Upper lobe of right lung (tissue), 1 donor: Measurements from ENCODE around the gene EIF1. TPM values are rescaled to one million over a fixed set of nuclear protein-coding genes. Genes with fewer than 3 reads are reported as not detected.
A peak's percentile ranks its signal among the peaks of the same experiment; 100 is the strongest.

ENCODE experiments used
- ATAC-seq: fragments of 200-7000 bp; cut with Tn5 transposase; one replicate; pipeline ENCODE4 v1.9.1; 2020; ENCODE audit warnings: mild to moderate bottlenecking, moderate library complexity
- DNase-seq: peaks from one replicate; pipeline ENCODE4 v3.0.0-alpha.2; 2020
- H3K27ac ChIP-seq: fragments of 200-600 bp; one replicate; pipeline ENCODE4 v1.8.0; 2022
- H3K27me3 ChIP-seq: fragments of 200-600 bp; one replicate; pipeline ENCODE4 v1.8.0; 2022; ENCODE audit warnings: mild to moderate bottlenecking
- H3K36me3 ChIP-seq: fragments of 200-600 bp; one replicate; pipeline ENCODE4 v1.8.0; 2022
- H3K4me1 ChIP-seq: fragments of 200-600 bp; one replicate; pipeline ENCODE4 v1.8.0; 2022
- H3K4me3 ChIP-seq: fragments of 200-600 bp; one replicate; pipeline ENCODE4 v1.8.0; 2022; ENCODE audit warnings: mild to moderate bottlenecking
- H3K9me3 ChIP-seq: fragments of 200-600 bp; one replicate; pipeline ENCODE4 v1.8.0; 2022
- intact Hi-C: fragments of 100-400 bp; cut with DNase I; formaldehyde crosslinking; loops from one replicate; pipeline ENCODE4 v1.11.0; 2022
- total RNA-seq: library from RNA; stranded (reverse); fragmentation: NEBNext Ultra II Directional; extraction: Animal tissue kit (Norgen Biotek cat#: 25700); gene quantifications from one replicate; pipeline ENCODE4 v1.2.1, GENCODE V29; 2021
- TF ChIP-seq, protein P1 (sequence below): fragments of 200-600 bp; IDR thresholded peaks from one replicate; pipeline ENCODE4 v1.8.0; 2022; ENCODE audit warnings: antibody characterized with exemption
- donor health status: DM: no; HTN: yes; CAD: no; lungs with severe emphysema.

The EIF1 gene
- total RNA-seq, 1 donor from 2014 or later: 974 TPM

DNA sequence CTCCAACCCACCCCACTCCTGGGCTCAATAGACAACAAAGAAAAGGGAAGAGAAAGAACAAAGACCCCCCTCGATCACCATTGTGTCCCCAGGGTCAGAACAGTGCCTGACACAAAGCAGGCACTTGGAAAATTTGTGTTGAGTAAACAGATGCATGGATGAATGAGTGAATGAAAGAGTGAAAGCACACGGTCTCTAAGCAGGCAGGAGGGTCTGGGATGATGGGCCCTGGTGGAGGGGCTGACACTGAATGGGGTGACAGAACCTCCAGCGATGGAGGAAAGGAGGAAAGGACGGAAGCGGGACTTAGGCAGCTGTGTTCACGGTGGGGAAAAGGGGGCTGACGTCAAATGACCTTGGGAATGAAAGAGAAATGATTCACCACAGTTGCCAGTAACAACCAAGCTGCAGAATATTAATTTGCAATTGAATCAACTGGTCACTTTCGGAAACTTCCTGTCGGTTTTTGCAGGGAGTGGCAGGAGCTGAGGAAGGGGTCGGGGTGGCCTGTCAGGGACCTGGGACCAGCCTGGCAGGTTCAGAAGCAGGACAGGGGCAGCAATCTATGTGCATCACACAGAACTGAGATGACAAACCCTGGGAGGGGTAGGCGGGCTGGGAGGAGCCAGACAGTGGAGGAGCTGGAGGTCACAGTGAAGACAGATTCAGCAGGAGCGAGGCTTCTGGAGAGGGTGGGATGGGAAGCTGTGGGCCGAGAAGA is 16.7 kb downstream of the EIF1 start:
- Histone ChIP-seq H3K36me3 (no peaks in the 10 kb centered on the region), H3K4me1 (no peaks in the 10 kb centered on the region), H3K9me3 (no peaks in the 10 kb centered on the region), H3K27ac (no peak overlapping the region), H3K4me3 (no peak overlapping the region), H3K27me3 (no peaks in the 10 kb centered on the region)
- intact Hi-C loops: no loop called here
- ATAC-seq (peak; percentile 10), DNase-seq (no peak)
- TF ChIP-seq, protein P1, sequence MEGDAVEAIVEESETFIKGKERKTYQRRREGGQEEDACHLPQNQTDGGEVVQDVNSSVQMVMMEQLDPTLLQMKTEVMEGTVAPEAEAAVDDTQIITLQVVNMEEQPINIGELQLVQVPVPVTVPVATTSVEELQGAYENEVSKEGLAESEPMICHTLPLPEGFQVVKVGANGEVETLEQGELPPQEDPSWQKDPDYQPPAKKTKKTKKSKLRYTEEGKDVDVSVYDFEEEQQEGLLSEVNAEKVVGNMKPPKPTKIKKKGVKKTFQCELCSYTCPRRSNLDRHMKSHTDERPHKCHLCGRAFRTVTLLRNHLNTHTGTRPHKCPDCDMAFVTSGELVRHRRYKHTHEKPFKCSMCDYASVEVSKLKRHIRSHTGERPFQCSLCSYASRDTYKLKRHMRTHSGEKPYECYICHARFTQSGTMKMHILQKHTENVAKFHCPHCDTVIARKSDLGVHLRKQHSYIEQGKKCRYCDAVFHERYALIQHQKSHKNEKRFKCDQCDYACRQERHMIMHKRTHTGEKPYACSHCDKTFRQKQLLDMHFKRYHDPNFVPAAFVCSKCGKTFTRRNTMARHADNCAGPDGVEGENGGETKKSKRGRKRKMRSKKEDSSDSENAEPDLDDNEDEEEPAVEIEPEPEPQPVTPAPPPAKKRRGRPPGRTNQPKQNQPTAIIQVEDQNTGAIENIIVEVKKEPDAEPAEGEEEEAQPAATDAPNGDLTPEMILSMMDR: no peak

DNA sequence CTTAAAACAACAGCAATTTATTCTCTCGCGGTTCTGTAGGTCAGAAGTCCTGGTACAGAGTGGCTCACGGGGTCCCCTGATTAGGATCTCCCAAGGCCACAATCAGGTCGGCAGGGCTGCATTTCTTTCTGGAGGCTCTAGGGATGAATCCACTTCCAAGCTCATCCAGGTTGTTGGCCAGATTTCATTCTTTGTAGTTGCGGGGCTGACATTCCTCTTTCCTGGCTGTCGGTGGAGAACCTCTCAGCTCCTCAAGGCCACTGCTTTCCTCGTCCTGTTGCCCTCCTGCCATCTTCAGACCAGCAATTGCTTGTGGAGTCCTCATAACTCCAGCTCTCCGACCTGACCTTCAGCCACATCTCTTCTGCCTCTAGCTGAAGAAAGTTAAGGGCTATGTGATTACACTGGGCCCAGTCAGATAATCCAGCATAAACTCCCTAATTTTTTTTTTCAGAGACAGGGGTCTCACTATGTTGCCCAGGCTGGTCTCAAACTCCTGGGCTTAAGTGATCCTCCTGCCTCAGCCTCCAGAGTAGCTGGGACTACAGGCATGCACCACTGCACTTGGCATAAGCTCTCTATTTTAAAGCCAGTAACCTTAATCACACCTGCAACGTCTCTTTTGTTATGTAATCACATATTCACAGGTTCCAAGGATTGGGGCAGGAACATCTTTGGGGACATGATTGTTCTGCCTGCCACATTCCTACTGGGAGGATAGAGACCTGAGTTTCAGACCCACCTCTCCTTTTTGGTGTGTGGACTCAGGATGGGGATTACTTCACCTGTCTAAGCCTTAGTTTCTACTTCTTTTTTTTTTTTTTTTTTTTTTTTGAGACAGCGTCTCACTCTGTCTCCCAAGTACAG is 19.4 kb downstream of the EIF1 start:
- DNase-seq (no peak), ATAC-seq (no peak)
- intact Hi-C loops: no loop called here
- Histone ChIP-seq H3K4me3 (no peak overlapping the region), H3K36me3 (no peaks in the 10 kb centered on the region), H3K27ac (no peak overlapping the region), H3K9me3 (no peaks in the 10 kb centered on the region), H3K27me3 (no peaks in the 10 kb centered on the region), H3K4me1 (no peaks in the 10 kb centered on the region)
- TF ChIP-seq, protein P1: no peak

DNA sequence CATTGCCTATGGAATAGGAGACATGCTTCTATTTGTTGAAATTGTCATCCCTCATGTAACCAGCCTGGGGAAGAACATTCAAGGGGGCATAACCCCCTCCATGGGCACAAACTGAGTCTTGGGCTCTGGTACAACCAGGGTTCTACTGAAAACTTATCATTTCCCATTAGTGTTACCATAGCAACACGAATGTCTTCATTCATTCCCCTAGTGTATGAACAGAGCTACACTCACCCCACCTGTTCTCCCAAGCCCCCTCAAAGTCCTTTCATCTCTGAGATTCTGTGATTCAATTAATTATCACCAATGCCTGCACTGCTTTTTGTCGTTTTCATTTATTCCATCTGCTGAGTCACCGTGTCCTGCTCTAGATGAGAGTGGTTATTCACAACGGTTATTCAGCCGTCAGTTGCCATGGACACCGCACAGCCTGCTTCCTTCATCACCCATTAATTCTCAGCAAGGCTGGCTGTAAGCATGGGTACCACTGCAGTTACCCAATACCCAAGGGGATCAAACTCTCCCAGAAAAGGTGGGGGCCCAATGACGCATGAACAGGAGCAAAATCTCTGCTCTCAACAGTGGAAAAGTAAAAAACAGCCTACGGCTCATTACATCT is 21.9 kb downstream of the EIF1 start:
- H3K36me3 ChIP-seq: no peaks in the 10 kb centered on the region
- ATAC-seq: no peak
- no peak overlapping the region for H3K4me3 ChIP-seq
- intact Hi-C loops: no loop called here
- no peaks in the 10 kb centered on the region for H3K4me1 ChIP-seq
- TF ChIP-seq, protein P1: no peak
- no peaks in the 10 kb centered on the region for H3K9me3 ChIP-seq
- no peaks in the 10 kb centered on the region for H3K27me3 ChIP-seq
- no peak overlapping the region for H3K27ac ChIP-seq
- DNase-seq: no peak

DNA sequence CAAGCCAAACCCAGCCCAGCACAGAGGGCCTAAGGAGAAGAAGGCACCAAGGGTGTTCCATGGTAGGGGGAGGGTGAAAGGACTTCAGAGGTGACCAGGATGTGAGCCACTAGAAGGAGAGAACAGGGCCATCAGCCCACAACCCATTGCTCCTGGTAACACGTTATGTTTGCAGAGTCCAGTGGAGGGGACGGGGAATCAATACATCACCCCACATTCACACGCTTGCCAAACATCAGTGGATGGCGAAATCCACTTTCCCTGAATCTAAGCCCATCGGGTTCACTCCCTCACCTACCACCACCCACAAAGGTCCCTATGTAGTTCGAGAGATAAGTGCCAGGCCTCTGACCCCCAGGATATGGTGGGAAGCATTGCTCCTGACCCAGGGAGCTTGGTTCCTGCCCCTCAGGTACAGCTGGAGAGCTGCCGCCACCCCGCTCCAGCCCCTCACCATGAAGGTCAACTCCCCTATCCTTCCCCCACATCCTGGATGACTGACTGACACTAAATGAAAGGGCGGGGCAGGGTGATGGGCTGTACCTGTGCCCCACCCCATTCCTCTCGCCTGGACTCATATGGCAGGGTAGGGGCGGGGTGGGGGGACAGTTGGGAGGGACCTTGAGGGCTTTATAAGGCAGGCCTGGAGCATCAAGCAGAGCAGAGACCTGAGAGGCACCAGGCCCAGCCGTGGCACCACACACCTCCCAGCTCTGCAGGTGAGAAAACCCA is 23.1 kb downstream of the EIF1 start, which contains the start of gene GAST:
Gene GAST, plus strand, starts transcription at position 663 of the 732 bp plus-strand sequence. CDS start 3,106 bp downstream, outside the sequence.
- Histone ChIP-seq H3K36me3 (no peaks in the 10 kb centered on the region), H3K27ac (no peak within 1 kb of the TSS), H3K4me3 (no peak within 1 kb of the TSS), H3K4me1 (no peaks in the 10 kb centered on the region), H3K9me3 (no peaks in the 10 kb centered on the region), H3K27me3 (no peaks in the 10 kb centered on the region)
- ATAC-seq (peak; percentile 18), DNase-seq (no peak)
- intact Hi-C loops: no loop called here
- TF ChIP-seq, protein P1: no peak
